Measurements from ENCODE around the gene THADA.

GRCh38 chr2:43215673-43216255 lies 380.1 kb downstream of the THADA start:
- no peak for TF ChIP-seq CTCF (IDR thresholded peaks at IDR 0.05; ENCODE audit: poor library complexity)
- TF ChIP-seq EZH2phosphoT487 (IDR thresholded peaks at IDR 0.05; ENCODE audit: low read depth, severe bottlenecking, unreplicated experiment): no peak

Data from hepatocyte (in vitro differentiated cells).